GM12892 (cell line): ENCODE data around the gene PLEKHA4.

Source experiments
- POLR2A ChIP-seq: IDR thresholded peaks from 2 replicates; pipeline ENCODE4 v1.6.1; 2011; ENCODE audit warnings: low read depth, low read length, control low read depth
- POLR2AphosphoS5 ChIP-seq: IDR thresholded peaks from 2 replicates; pipeline ENCODE4 v1.6.1; 2011; ENCODE audit warnings: low read depth, low read length, control low read depth
- TAF1 ChIP-seq: IDR thresholded peaks from 2 replicates; pipeline ENCODE4 v1.6.1; 2011; ENCODE audit warnings: low read depth, mild to moderate bottlenecking, control low read depth, low read length, borderline replicate concordance

GRCh38 chr19:48841571-48841970, 26.8 kb downstream of the PLEKHA4 start:
- TF ChIP-seq POLR2A (no peak), POLR2AphosphoS5 (no peak), TAF1 (no peak)
